Vagina (tissue), 2 donors: ENCODE measurements around the gene BCOR. TPM values are rescaled to one million over a fixed set of nuclear protein-coding genes. Genes with fewer than 3 reads are reported as not detected.
A peak's percentile ranks its signal among the peaks of the same experiment; 100 is the strongest.

ENCODE experiments used
- DNase-seq, 2 donors: peaks; one replicate each; pipeline ENCODE4 v3.0.0-alpha.2; 2017; ENCODE audit errors: extremely low spot score in 2 of 2
- H3K27ac ChIP-seq: fragments of 200-600 bp; sonication (generic); one replicate; pipeline ENCODE4 v1.5.1; 2019
- H3K27me3 ChIP-seq: fragments of 200-600 bp; sonication (generic); one replicate; pipeline ENCODE4 v1.5.1; 2019
- H3K36me3 ChIP-seq, 2 donors: fragments of 200-600 bp; sonication (generic); one replicate each; pipeline ENCODE4 v1.5.1; 2017 to 2019
- H3K4me1 ChIP-seq: fragments of 200-600 bp; sonication (generic); one replicate; pipeline ENCODE4 v1.5.1; 2019
- H3K4me3 ChIP-seq, 2 donors: fragments of 200-600 bp; sonication (generic); 1 replicate in 1 of 2; 2 replicates in 1 of 2; pipeline ENCODE4 v1.5.1; 2016 to 2019
- H3K9me3 ChIP-seq: fragments of 200-600 bp; sonication (generic); one replicate; pipeline ENCODE4 v1.5.1; 2019
- CTCF ChIP-seq, 3 experiments: fragments of 450-650 bp in 2 of 3; fragments of 200-600 bp in 1 of 3; sonication (generic) in 1 of 3; IDR thresholded peaks; one replicate each; pipeline ENCODE4 v1.5.1; 2017 to 2019; ENCODE audit warnings: antibody characterized with exemption in 3 of 3, mild to moderate bottlenecking in 2 of 3, moderate library complexity in 2 of 3
- POLR2A ChIP-seq, 2 donors: fragments of 450-650 bp; IDR thresholded peaks; one replicate each; pipeline ENCODE4 v1.6.1; 2017; ENCODE audit warnings: antibody characterized with exemption in 2 of 2, mild to moderate bottlenecking in 2 of 2, moderate library complexity in 2 of 2
- POLR2AphosphoS5 ChIP-seq, 2 donors: sonication (generic); formaldehyde crosslinking; IDR thresholded peaks; one replicate each; pipeline ENCODE4 v1.9.0; 2017; ENCODE audit warnings: antibody characterized with exemption in 2 of 2, mild to moderate bottlenecking in 2 of 2, low read depth in 1 of 2; ENCODE audit not compliant: insufficient read depth in 1 of 2
- intact Hi-C: fragments of 100-400 bp; cut with DNase I; formaldehyde crosslinking; loops from one replicate; pipeline ENCODE4 v1.15.1; 2023
- total RNA-seq: library from RNA; depleted of rRNA; stranded (reverse); fragments of >200 nt; gene quantifications from one replicate; pipeline ENCODE4 v1.2.3, GENCODE V29; 2016

BCOR gene
- total RNA-seq, 1 donor from 2014 or later: 19.9 TPM

DNA sequence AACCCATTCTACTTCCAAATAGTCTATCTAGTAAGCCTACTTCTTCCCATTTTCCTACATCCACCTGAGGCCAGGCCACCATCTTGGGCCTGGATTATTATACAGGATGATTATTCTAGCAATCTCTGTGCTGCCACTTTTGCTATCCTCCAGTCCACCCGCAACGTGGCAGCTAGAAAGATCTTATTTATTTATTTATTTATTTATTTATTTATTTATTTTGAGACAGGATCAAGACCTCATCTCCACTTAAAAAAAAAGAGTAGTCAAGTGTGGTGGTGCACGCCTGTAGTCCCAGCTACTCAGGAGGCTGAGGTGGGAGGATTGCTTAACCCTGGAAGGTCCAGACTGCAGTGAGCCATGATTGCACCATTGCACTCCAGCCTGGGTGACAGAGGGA, 15.2 kb upstream of the BCOR start:
- Histone ChIP-seq H3K4me3 (no peak overlapping the region), H3K4me1 (peaks cover 14% of the 10 kb centered on the region), H3K9me3 (no peaks in the 10 kb centered on the region), H3K27me3 (no peaks in the 10 kb centered on the region), H3K27ac (no peak overlapping the region), H3K36me3 (no peaks in the 10 kb centered on the region)
- DNase-seq: no peak
- intact Hi-C loops: no loop called here
- TF ChIP-seq CTCF (IDR thresholded peaks at IDR 0.05) (no peak), POLR2AphosphoS5 (IDR thresholded peaks at IDR 0.05; ENCODE audit: insufficient read depth in 1 of 2, low read depth in 1 of 2) (no peak), POLR2A (IDR thresholded peaks at IDR 0.05) (no peak)

DNA sequence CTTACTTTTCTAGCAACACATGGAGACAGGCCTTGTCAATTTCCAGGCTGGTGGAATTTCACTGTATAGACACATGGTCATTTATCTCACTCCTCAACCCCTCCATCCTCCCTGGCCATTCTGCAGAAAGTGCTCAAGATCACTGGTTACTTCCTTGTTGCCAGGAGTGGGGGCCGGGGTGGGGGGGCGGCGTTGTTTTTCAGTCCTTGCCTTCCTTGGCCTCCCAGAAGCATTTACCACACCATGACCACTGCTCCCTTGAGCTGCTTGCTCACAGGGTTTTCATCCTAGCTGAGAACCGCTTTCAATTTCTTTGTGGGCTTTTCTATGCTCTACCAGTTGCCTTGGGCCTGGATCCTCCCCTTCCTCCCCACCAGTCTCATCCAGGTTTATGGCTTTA, 14.1 kb upstream of the BCOR start:
- no peaks in the 10 kb centered on the region for H3K9me3 ChIP-seq
- no peak overlapping the region for H3K4me3 ChIP-seq
- no peaks in the 10 kb centered on the region for H3K36me3 ChIP-seq
- TF ChIP-seq POLR2A (IDR thresholded peaks at IDR 0.05): no peak
- TF ChIP-seq POLR2AphosphoS5 (IDR thresholded peaks at IDR 0.05; ENCODE audit: insufficient read depth in 1 of 2, low read depth in 1 of 2): no peak
- no peak for TF ChIP-seq CTCF (IDR thresholded peaks at IDR 0.05)
- H3K27me3 ChIP-seq: no peaks in the 10 kb centered on the region
- H3K27ac ChIP-seq: no peak overlapping the region
- H3K4me1 ChIP-seq: peaks cover 25% of the 10 kb centered on the region
- no peak for DNase-seq
- intact Hi-C loops: no loop called here

- Histone ChIP-seq H3K4me1 (peaks cover 35% of the 10 kb centered on the region), H3K4me3 (peak overlapping the region; percentile 45 to 64), H3K36me3 (no peaks in the 10 kb centered on the region), H3K9me3 (no peaks in the 10 kb centered on the region), H3K27me3 (no peaks in the 10 kb centered on the region), H3K27ac (peak overlapping the region; percentile 71)
- intact Hi-C loops: loop anchor here (5.0 to 10.0 kb wide), 3 partner anchors 43 to 1305 kb away; partner anchors contain the start of gene MID1IP1
- no peak for TF ChIP-seq POLR2A (IDR thresholded peaks at IDR 0.05)
- TF ChIP-seq POLR2AphosphoS5 (IDR thresholded peaks at IDR 0.05; ENCODE audit: insufficient read depth in 1 of 2, low read depth in 1 of 2): no peak
- no peak for TF ChIP-seq CTCF (IDR thresholded peaks at IDR 0.05)
- DNase-seq: no peak
Measured at GRCh38 chrX:40109288-40110008, 11.7 kb upstream of the BCOR start.

DNA sequence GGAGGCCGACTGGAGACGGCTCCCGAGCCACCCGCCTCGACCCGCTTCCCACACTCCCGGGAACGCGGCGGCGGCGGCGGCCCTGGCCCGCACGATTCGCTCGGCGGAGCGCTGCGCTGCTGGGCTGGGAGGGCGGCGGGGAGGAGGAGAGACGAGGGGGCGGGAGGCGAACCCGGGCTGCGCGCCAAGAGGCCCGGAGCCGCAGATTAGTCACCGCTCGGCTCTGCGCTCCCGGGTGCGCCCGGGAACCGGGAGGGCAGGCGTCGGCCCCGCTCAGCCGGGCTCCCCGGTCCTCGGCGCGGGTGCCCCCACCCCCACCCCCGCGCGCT, 11.2 kb upstream of the BCOR start:
- no peak for DNase-seq
- peak overlapping the region; percentile 45 to 64 for H3K4me3 ChIP-seq
- intact Hi-C loops: loop anchor here (5.0 to 10.0 kb wide), 3 partner anchors 43 to 1304 kb away; partner anchors contain the start of gene MID1IP1
- peaks cover 35% of the 10 kb centered on the region for H3K4me1 ChIP-seq
- peak overlapping the region; percentile 71 for H3K27ac ChIP-seq
- no peaks in the 10 kb centered on the region for H3K9me3 ChIP-seq
- no peaks in the 10 kb centered on the region for H3K36me3 ChIP-seq
- no peaks in the 10 kb centered on the region for H3K27me3 ChIP-seq
- peak in 1 of 2 donors; percentile 3 for TF ChIP-seq POLR2A (IDR thresholded peaks at IDR 0.05)
- no peak for TF ChIP-seq CTCF (IDR thresholded peaks at IDR 0.05)
- TF ChIP-seq POLR2AphosphoS5 (IDR thresholded peaks at IDR 0.05; ENCODE audit: insufficient read depth in 1 of 2, low read depth in 1 of 2): no peak
